ENCODE data around the gene PDZD4.

PDZD4 gene

GRCh38 chrX:153863251-153863991 is 33.1 kb upstream of the PDZD4 start:
- H3K36me3 ChIP-seq (ENCODE audit: insufficient read depth, low read length): no peaks in the 10 kb centered on the region

DNA sequence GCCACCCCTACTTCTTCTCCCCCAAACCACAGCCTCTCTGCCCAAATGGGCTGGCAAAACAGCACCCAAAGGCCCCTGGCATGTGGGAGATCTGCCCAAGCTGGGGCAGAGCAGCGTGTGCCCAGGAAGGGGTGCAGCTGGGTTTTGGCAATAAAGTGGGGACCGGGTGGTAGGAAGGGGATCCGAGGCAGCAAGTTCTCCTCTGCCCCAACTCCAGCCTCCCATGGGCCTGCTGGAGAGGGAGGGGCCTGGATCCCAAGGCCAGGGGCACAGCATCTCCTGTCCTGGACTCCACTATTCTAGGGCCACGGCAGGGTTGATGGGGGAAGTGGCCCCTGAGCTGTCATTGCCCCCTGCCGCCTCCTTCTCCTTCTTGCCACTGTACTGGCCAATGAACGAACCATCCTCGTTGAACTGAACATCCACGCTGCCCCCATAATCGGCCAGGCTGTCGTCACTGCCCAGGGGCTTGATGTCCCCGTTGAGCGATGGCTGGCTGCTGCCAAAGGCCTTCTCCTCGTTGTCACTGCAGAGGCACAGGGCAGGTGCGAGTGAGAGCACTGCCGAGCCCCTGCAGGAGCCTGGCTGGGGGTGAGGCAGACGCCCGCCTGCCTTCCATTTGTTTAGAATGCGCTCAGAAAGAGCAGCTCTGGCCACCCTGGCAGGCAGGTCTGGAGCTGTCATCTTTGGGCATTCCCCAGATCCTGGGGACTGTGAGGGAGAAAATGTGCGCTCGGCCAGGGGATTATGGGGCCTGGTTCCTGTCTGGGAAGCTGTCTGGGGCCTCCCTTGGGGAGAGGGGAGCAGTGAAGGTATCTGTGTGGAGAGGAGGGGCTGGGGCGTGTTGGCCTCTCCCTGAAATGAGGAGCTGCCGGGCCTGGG is 32.3 kb upstream of the PDZD4 start:
- no peak overlapping the region for H3K4me3 ChIP-seq (ENCODE audit: low read depth, low read length, poor library complexity, severe bottlenecking)
- no peak overlapping the region for H2AFZ ChIP-seq (ENCODE audit: low read length)
- H3K27ac ChIP-seq (ENCODE audit: low read depth, low read length, poor library complexity, severe bottlenecking): no peak overlapping the region
- H3K9me3 ChIP-seq (ENCODE audit: low read length): no peaks in the 10 kb centered on the region
- H3K4me2 ChIP-seq (ENCODE audit: low read length): no peak overlapping the region
- H4K20me1 ChIP-seq (ENCODE audit: insufficient read depth, low read length): no peaks in the 10 kb centered on the region
- H3K79me2 ChIP-seq (ENCODE audit: insufficient read depth, low read length): no peaks in the 10 kb centered on the region
- H3K4me1 ChIP-seq (ENCODE audit: insufficient read depth, low read length, severe bottlenecking): no peaks in the 10 kb centered on the region
- H3K27me3 ChIP-seq (ENCODE audit: insufficient read depth, low read length): no peaks in the 10 kb centered on the region
- H3K9ac ChIP-seq (ENCODE audit: low read length): no peak overlapping the region
- no peaks in the 10 kb centered on the region for H3F3A ChIP-seq (ENCODE audit: insufficient read depth, low read length)
- no peaks in the 10 kb centered on the region for H3K36me3 ChIP-seq (ENCODE audit: insufficient read depth, low read length)
- no peaks in the 10 kb centered on the region for H3K9me2 ChIP-seq (ENCODE audit: low read depth, low read length)
- TF ChIP-seq EZH2 (IDR thresholded peaks at IDR 0.05; ENCODE audit: borderline replicate concordance, low read length): no peak
- no peak for TF ChIP-seq CTCF (IDR thresholded peaks at IDR 0.05; ENCODE audit: low read length)

More at GRCh38 chrX:153863251-153863991, 33.1 kb upstream of the PDZD4 start:
- no peak overlapping the region for H3K4me3 ChIP-seq (ENCODE audit: low read depth, low read length, poor library complexity, severe bottlenecking)
- no peaks in the 10 kb centered on the region for H3K79me2 ChIP-seq (ENCODE audit: insufficient read depth, low read length)
- TF ChIP-seq EZH2 (IDR thresholded peaks at IDR 0.05; ENCODE audit: borderline replicate concordance, low read length) (no peak), CTCF (IDR thresholded peaks at IDR 0.05; ENCODE audit: low read length) (no peak)
- H3K9me2 ChIP-seq (ENCODE audit: low read depth, low read length): no peaks in the 10 kb centered on the region
- no peaks in the 10 kb centered on the region for H3F3A ChIP-seq (ENCODE audit: insufficient read depth, low read length)
- H3K4me1 ChIP-seq (ENCODE audit: insufficient read depth, low read length, severe bottlenecking): no peaks in the 10 kb centered on the region
- H2AFZ ChIP-seq (ENCODE audit: low read length): no peak overlapping the region
- no peak overlapping the region for H3K9ac ChIP-seq (ENCODE audit: low read length)
- H3K9me3 ChIP-seq (ENCODE audit: low read length): no peaks in the 10 kb centered on the region
- H3K27me3 ChIP-seq (ENCODE audit: insufficient read depth, low read length): no peaks in the 10 kb centered on the region
- H4K20me1 ChIP-seq (ENCODE audit: insufficient read depth, low read length): no peaks in the 10 kb centered on the region
- H3K27ac ChIP-seq (ENCODE audit: low read depth, low read length, poor library complexity, severe bottlenecking): no peak overlapping the region
- H3K4me2 ChIP-seq (ENCODE audit: low read length): no peak overlapping the region

- TF ChIP-seq EZH2 (IDR thresholded peaks at IDR 0.05; ENCODE audit: borderline replicate concordance, low read length) (no peak), CTCF (IDR thresholded peaks at IDR 0.05; ENCODE audit: low read length) (no peak)
- Histone ChIP-seq H3K4me1 (ENCODE audit: insufficient read depth, low read length, severe bottlenecking) (no peaks in the 10 kb centered on the region), H3K36me3 (ENCODE audit: insufficient read depth, low read length) (no peaks in the 10 kb centered on the region), H2AFZ (ENCODE audit: low read length) (no peak overlapping the region), H4K20me1 (ENCODE audit: insufficient read depth, low read length) (no peaks in the 10 kb centered on the region), H3K9me3 (ENCODE audit: low read length) (no peaks in the 10 kb centered on the region), H3K9ac (ENCODE audit: low read length) (no peak overlapping the region), H3F3A (ENCODE audit: insufficient read depth, low read length) (no peaks in the 10 kb centered on the region), H3K79me2 (ENCODE audit: insufficient read depth, low read length) (no peaks in the 10 kb centered on the region), H3K9me2 (ENCODE audit: low read depth, low read length) (no peaks in the 10 kb centered on the region), H3K4me3 (ENCODE audit: low read depth, low read length, poor library complexity, severe bottlenecking) (no peak overlapping the region), H3K27ac (ENCODE audit: low read depth, low read length, poor library complexity, severe bottlenecking) (no peak overlapping the region), H3K4me2 (ENCODE audit: low read length) (no peak overlapping the region), H3K27me3 (ENCODE audit: insufficient read depth, low read length) (no peaks in the 10 kb centered on the region)
Measured at GRCh38 chrX:153861733-153862310, 31.5 kb upstream of the PDZD4 start.
